IPS-18a (cell line): Measurements from ENCODE around the gene RNF187.

ENCODE experiments used
- H3K27ac ChIP-seq: one replicate; pipeline ENCODE4 v1.5.1; 2013; ENCODE audit warnings: low read length
- H3K27me3 ChIP-seq: one replicate; pipeline ENCODE4 v1.6.1; 2013; ENCODE audit warnings: mild to moderate bottlenecking, low read length; ENCODE audit not compliant: control insufficient read depth, insufficient read depth
- H3K36me3 ChIP-seq: one replicate; pipeline ENCODE4 v1.6.1; 2013; ENCODE audit warnings: low read depth, low read length; ENCODE audit not compliant: control insufficient read depth
- H3K4me1 ChIP-seq: one replicate; pipeline ENCODE4 v1.6.1; 2013; ENCODE audit warnings: low read depth, low read length; ENCODE audit not compliant: control insufficient read depth
- H3K4me3 ChIP-seq: one replicate; pipeline ENCODE4 v1.5.1; 2013; ENCODE audit warnings: low read length
- H3K9ac ChIP-seq: one replicate; pipeline ENCODE4 v1.6.1; 2013; ENCODE audit warnings: mild to moderate bottlenecking, low read length, moderate library complexity
- H3K9me3 ChIP-seq: one replicate; pipeline ENCODE4 v1.6.1; 2013; ENCODE audit warnings: low read depth, low read length; ENCODE audit not compliant: control insufficient read depth

Gene RNF187

DNA sequence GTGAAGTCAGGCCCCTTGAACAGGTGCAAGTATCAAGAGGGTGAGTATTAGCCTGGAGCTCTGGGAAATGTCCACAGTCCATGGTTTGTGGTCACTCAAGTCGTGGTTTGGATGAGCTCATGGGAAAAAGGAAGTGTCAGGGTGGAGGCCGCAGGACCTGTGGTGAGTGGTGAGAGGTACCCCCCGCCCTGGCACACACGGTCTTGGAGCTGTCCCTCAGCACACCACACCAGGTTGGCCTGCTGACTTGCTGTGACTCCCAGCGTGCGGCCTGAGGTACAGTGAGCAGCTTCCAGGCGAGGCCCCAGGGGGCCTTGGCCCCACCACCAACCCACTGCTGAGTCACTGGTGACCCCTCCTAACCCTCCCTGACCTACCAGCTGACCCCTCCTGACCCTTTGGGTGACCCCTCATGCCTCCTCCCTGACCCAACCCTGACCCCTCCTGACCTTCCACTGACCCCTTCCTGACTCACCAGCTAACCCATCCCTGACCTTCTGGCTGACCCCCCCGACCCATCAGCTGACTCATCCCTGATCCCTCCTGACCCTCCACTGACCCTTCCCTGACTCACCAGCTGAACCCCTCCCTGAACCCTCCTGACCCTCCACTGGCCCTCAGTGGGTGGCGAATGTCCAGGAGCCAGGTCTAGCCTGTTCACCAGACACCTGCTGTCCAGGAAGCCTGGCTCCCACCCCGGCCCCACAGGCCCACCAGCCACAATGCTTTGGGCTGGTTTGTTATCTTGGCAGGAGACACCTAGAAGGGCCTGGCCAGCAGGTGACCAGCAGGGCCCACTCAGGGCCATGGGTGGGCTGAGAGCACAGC lies 34.8 kb upstream of the RNF187 start:
- Histone ChIP-seq H3K27ac (no peak overlapping the region), H3K27me3 (peaks cover 13% of the 10 kb centered on the region), H3K9me3 (no peaks in the 10 kb centered on the region), H3K4me1 (peaks cover 10% of the 10 kb centered on the region), H3K4me3 (no peak overlapping the region), H3K9ac (no peak overlapping the region), H3K36me3 (no peaks in the 10 kb centered on the region)

DNA sequence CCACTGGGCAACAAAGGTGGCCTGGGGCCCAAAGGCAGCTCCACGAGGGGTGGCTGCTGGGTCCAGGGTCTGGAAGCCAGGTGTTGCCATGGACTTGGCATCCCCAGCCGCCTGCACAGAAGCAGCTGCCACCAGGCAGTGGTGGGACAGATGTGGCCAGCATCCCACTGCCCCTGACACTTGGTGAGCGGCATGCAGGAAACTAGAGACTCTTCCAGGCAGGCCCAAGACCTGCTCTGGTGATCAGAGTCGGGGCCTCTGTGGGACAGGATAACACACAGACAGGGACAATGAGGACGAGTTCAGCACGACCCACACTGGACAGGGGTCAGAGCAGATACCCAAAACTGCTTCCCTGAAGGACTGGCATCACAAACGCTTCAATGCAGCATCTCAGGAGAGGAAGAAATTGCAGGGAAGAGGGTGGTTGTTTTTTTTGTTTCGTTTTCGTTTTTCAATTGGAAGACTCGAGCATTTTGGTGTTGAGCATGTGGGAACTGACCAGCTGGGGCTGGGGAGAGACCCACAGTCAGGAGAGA lies 34.1 kb upstream of the RNF187 start:
- H3K36me3 ChIP-seq, result no peaks in the 10 kb centered on the region
- no peak overlapping the region for H3K27ac ChIP-seq
- H3K9me3 ChIP-seq, result no peaks in the 10 kb centered on the region
- H3K4me3 ChIP-seq, result no peak overlapping the region
- H3K27me3 ChIP-seq, result peaks cover 6% of the 10 kb centered on the region
- H3K4me1 ChIP-seq, result peaks cover 10% of the 10 kb centered on the region
- H3K9ac ChIP-seq, result no peak overlapping the region

DNA sequence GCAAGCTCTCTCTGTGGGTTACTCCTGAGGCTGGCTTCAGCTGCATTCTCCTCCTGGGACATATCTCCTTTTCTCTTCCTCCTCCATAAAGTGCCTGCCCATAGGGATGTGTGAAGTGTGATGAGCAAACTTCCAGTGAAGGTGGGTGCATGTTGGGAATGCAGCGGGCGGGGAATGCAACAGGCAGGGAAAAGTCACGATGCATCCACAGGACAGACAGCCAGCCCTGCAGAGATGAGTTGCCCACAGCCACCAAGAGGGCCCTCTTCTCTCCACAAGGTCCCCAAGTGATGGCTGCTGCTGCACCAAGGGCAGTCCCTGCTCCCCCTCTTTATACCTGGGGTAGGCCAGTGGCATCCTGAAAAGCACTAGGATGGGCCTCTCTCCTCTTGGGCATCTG lies 33.6 kb upstream of the RNF187 start:
- H3K9ac ChIP-seq, result no peak overlapping the region
- H3K27me3 ChIP-seq, result peaks cover 4% of the 10 kb centered on the region
- no peaks in the 10 kb centered on the region for H3K9me3 ChIP-seq
- H3K36me3 ChIP-seq, result no peaks in the 10 kb centered on the region
- no peak overlapping the region for H3K4me3 ChIP-seq
- peaks cover 10% of the 10 kb centered on the region for H3K4me1 ChIP-seq
- no peak overlapping the region for H3K27ac ChIP-seq

DNA sequence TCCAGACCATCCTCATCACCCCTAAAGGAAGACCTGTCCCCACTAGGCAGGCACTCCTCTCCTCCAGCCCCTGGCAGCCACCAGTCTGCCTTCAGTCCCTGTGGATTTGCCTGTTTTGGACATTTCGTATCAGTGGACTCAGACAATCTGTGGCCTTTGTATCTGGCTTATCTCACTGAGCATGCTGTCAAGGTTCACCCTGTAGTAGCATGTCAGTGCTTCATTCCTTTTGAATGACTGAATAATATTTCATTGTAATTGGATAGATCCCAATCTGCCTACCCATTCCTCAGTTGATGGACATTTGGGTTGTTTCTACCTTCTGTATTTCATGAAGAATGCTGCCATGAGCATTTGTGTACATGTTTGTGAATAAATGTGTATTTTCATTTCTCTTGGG lies 32.9 kb upstream of the RNF187 start:
- no peaks in the 10 kb centered on the region for H3K36me3 ChIP-seq
- no peaks in the 10 kb centered on the region for H3K27me3 ChIP-seq
- no peaks in the 10 kb centered on the region for H3K9me3 ChIP-seq
- H3K4me3 ChIP-seq, result no peak overlapping the region
- H3K27ac ChIP-seq, result no peak overlapping the region
- H3K4me1 ChIP-seq, result peaks cover 10% of the 10 kb centered on the region
- H3K9ac ChIP-seq, result no peak overlapping the region

DNA sequence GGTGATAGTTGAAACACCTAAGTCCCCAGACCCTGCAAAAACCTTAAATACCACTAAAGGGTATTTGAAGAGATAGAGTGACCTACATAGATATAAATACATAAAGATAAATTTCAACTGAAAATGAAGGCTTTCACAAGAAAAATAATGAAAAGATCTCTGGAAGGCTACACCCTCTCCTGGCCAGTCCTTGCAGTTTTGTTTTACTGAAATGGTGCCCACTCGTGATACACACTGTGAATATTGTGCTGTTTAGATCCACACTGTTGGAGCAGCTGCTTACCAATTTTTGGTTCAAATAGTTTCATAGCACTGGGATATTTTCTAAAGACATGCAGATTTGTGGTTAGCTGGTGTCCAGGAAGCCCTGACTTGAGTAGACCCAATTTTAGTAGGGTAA lies 31.5 kb upstream of the RNF187 start:
- Histone ChIP-seq H3K36me3 (no peaks in the 10 kb centered on the region), H3K4me3 (peak overlapping the region; percentile 97), H3K4me1 (peaks cover 10% of the 10 kb centered on the region), H3K27ac (no peak overlapping the region), H3K9ac (peak overlapping the region; percentile 87), H3K27me3 (no peaks in the 10 kb centered on the region), H3K9me3 (no peaks in the 10 kb centered on the region)

DNA sequence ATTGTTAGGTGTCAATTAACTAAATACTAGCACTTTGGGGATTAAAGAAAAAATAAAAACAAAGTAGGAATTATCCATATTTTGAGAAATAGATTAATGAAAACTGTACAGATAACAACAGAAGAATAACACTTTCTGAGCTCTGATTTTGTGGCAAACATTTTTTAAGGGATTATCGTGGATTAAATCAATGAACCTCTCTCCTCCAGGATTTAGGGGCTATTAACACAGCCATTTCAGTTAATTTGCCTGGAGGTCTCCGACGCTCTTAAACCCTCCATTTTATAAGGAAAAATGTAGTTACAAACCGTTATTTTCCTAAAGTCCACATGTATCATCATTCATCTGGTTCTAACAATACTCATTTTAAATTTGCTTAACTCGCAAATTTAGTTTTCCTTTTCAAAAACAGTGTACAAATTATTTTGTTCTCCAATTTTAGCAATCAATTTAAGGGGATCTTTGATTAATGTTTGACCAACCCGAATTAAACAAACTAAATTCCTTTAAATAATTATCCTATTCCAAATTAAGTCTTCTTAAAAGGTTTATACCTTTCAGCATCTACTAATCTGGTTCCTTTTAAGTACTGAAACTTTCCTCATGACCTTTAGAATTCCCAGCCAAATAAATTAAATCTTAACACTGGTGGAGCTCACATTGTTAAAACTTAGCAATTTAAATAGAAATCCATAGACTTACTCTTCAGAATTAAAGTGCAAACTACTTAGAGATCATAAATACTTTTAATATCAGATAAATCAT lies 30.7 kb upstream of the RNF187 start:
- Histone ChIP-seq H3K27me3 (no peaks in the 10 kb centered on the region), H3K36me3 (no peaks in the 10 kb centered on the region), H3K4me1 (peaks cover 10% of the 10 kb centered on the region), H3K9me3 (no peaks in the 10 kb centered on the region), H3K27ac (peak overlapping the region; percentile 70), H3K9ac (peak overlapping the region; percentile 87), H3K4me3 (peak overlapping the region; percentile 97)

DNA sequence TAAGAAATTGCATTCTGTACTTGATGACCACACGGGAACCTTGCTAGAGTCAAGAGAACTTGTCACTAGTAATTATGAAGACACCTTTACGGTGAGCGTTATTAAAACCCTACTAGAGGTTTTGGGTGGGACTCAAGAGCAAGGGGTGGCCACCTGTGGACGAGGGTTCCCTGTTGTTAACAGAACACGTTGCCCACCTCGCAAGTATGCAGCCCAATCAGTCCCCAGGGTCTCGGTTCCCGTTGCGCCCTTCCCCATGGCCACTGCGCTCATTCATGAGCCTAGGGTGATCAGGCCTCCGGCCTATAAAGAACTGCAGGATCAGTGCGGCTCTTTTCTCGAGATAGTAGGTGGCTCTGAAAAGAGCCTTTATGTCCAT lies 30.2 kb upstream of the RNF187 start:
- H3K27ac ChIP-seq, result peak overlapping the region; percentile 70

DNA sequence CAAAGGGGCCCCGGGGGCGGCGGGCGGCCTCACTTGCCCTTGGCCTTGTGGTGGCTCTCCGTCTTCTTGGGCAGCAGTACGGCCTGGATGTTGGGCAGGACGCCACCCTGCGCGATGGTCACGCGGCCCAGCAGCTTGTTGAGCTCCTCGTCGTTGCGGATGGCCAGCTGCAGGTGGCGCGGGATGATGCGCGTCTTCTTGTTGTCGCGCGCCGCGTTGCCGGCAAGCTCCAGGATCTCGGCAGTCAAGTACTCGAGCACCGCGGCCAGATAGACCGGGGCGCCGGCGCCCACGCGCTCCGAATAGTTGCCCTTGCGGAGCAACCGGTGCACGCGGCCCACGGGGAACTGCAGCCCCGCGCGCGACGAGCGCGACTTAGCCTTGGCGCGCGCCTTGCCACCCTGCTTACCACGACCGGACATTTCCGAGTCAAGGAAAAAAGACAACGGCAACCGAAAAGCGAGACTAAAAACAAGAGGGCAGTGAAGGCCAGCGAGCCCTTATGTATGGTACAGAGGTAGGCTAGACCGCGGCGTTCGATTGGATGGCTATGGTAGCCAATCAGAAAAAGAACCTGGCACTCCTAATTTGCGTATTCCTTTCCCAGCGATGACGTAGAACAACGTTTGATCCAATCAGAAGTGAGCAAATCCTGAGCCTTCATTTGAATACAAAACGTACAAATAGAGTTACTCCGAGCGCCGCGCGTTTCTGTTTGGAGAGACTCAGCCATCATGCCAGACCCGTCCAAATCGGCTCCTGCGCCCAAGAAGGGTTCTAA lies 29.6 kb upstream of the RNF187 start:
- H3K4me1 ChIP-seq, result peaks cover 10% of the 10 kb centered on the region
- H3K27me3 ChIP-seq, result peaks cover 1% of the 10 kb centered on the region
- H3K9me3 ChIP-seq, result no peaks in the 10 kb centered on the region
- H3K4me3 ChIP-seq, result peak overlapping the region; percentile 97
- peak overlapping the region; percentile 87 for H3K9ac ChIP-seq
- no peaks in the 10 kb centered on the region for H3K36me3 ChIP-seq
- peak overlapping the region; percentile 70 for H3K27ac ChIP-seq

More for the DNA sequence above, 30.2 kb upstream of the RNF187 start:
- no peaks in the 10 kb centered on the region for H3K36me3 ChIP-seq
- H3K9me3 ChIP-seq, result no peaks in the 10 kb centered on the region
- peaks cover 10% of the 10 kb centered on the region for H3K4me1 ChIP-seq
- peak overlapping the region; percentile 87 for H3K9ac ChIP-seq
- peak overlapping the region; percentile 97 for H3K4me3 ChIP-seq
- no peaks in the 10 kb centered on the region for H3K27me3 ChIP-seq

DNA sequence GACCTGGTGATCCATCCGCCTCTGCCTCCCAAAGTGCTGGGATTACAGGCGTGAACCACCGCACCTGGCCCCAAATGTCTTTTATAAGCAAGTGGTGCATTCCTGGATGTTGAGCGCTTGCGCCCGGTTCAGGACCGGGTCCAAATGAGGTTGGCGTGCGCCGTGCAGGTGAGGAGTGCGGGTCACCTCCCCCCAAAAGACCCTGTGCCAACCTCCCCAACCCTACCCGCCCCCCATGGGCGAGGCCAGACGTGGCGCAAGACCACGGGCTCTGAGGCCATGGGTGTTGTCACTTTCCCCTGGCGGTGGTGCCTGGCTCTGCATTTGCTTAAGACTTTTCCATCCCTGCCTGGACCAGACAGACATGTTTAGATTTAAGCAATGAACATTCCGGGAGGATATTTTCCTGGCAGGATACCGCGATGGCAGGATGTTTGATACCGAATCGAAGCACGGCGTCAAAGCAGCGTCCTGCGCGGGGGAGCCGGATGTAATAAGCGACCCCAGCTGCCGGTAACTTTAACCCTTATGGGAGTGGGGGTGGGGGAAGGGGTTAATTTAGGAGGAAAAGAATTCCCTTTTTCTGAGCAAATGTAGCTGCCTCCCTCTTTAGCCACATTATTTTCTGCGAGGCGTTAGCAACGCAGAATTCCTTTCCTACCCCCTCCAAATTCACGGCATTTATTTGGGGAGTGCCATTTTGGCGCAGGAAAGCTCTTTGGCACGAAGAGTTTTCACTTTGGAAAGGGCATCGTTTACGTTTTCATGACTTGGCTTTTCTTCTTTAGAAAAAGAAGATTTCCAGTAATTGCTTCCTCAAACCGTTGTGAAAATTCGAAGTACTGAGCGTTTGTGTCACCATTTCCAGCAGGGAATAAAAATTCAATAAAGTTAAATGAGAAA lies 27.8 kb upstream of the RNF187 start:
- peak overlapping the region; percentile 97 for H3K4me3 ChIP-seq
- H3K4me1 ChIP-seq, result peaks cover 14% of the 10 kb centered on the region
- peaks cover 6% of the 10 kb centered on the region for H3K27me3 ChIP-seq
- no peak overlapping the region for H3K27ac ChIP-seq
- no peaks in the 10 kb centered on the region for H3K9me3 ChIP-seq
- H3K9ac ChIP-seq, result peak overlapping the region; percentile 87
- H3K36me3 ChIP-seq, result no peaks in the 10 kb centered on the region

DNA sequence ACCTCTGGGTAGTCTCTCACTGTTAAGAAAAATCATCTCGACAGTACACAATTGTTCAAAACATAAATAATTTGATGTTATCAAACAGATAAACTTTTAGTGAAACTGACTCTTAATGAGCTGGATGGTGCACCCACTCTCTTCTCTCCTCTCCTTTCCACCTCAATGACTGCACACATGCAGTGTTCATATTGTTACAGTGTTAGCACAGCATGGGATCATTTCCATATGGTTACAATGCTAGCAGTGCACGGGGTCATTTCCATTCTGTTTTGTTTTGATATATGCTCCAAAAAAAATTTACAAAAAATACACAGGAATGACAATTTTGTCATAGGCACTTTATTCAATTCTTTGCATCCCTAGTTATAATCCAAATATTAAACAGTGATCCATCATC lies 26.4 kb upstream of the RNF187 start:
- Histone ChIP-seq H3K4me3 (no peak overlapping the region), H3K9me3 (no peaks in the 10 kb centered on the region), H3K9ac (no peak overlapping the region), H3K27me3 (peaks cover 13% of the 10 kb centered on the region), H3K36me3 (no peaks in the 10 kb centered on the region), H3K4me1 (peaks cover 9% of the 10 kb centered on the region), H3K27ac (no peak overlapping the region)
